Prostate gland (tissue), 2 donors: Measurements from ENCODE around the gene MANBA.

Source experiments
- CTCF ChIP-seq, 4 experiments: fragments of 200-600 bp in 2 of 4; fragments of 450-650 bp in 2 of 4; sonication (generic) in 2 of 4; IDR thresholded peaks; 1 replicate in 3 of 4; 2 replicates in 1 of 4; pipeline ENCODE4 v1.5.1; 2016 to 2019; ENCODE audit warnings: antibody characterized with exemption in 4 of 4, mild to moderate bottlenecking in 2 of 4, moderate library complexity in 2 of 4
- POLR2A ChIP-seq: fragments of 450-650 bp; IDR thresholded peaks from one replicate; pipeline ENCODE4 v1.6.1; 2016; ENCODE audit warnings: antibody characterized with exemption, mild to moderate bottlenecking
- POLR2AphosphoS5 ChIP-seq: sonication (generic); formaldehyde crosslinking; IDR thresholded peaks from one replicate; pipeline ENCODE4 v1.6.1; 2017; ENCODE audit warnings: antibody characterized with exemption

- TF ChIP-seq CTCF (IDR thresholded peaks at IDR 0.05) (no peak), POLR2A (no peak), POLR2AphosphoS5 (no peak)
Observed at GRCh38 chr4:102592256-102592655, 168.5 kb downstream of the MANBA start.
